Hepatocyte (in vitro differentiated cells): ENCODE results near the gene GUCA1C.

Experiments used
- CTCF ChIP-seq: fragments of 200-600 bp; sonication (generic); IDR thresholded peaks from 2 replicates; pipeline ENCODE4 v1.5.1; 2016; ENCODE audit warnings: antibody characterized with exemption, mild to moderate bottlenecking; ENCODE audit not compliant: poor library complexity
- EZH2 ChIP-seq: fragments of 200-600 bp; sonication (generic); IDR thresholded peaks from 2 replicates; pipeline ENCODE4 v1.6.1; 2016; ENCODE audit warnings: antibody characterized with exemption, mild to moderate bottlenecking, borderline replicate concordance
- EZH2phosphoT487 ChIP-seq: fragments of 200-600 bp; sonication (generic); IDR thresholded peaks from one replicate; pipeline ENCODE4 v1.6.1; 2018; ENCODE audit warnings: antibody characterized with exemption, mild to moderate bottlenecking, low read depth, moderate library complexity; ENCODE audit not compliant: unreplicated experiment, severe bottlenecking

GRCh38 chr3:108862865-108863798 is 90.5 kb downstream of the GUCA1C start:
- TF ChIP-seq CTCF: no peak
- no peak for TF ChIP-seq EZH2
- TF ChIP-seq EZH2phosphoT487: no peak
